C4-2B (cell line): ENCODE measurements around the gene HERC2.
"Not testable (repeated sequence)": the region's sequence is repeated elsewhere in the genome, so short reads cannot be mapped to it uniquely, and the experiment has no call there.

Experiments used
- ZFX ChIP-seq: fragments of 450-650 bp; IDR thresholded peaks from 2 replicates; pipeline ENCODE4 v1.6.1; 2017
- TF ChIP-seq, protein P1 (sequence below): fragments of 450-650 bp; conservative IDR thresholded peaks from 2 replicates; pipeline ENCODE4 v1.5.1; 2017; ENCODE audit warnings: mild to moderate bottlenecking

DNA sequence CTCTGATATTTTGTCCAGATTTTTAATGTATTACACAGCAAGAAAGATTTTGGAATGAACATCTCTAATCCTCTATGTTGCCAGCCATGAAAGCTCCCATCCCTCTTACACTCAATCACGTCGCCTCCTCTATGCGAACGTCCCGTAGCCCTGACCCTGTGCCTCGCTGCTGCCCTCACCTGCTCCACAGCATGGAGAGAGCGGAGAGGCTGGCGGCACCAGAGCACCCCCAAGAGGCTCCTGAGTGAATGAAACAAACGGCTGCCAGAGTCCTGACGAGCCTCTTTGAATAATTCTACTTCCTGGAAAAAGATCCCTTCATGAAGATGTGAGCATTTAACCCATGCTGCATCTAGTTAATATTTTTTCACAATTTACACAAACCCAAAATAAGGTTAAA, 116.3 kb downstream of the HERC2 start:
- TF ChIP-seq, protein P1, sequence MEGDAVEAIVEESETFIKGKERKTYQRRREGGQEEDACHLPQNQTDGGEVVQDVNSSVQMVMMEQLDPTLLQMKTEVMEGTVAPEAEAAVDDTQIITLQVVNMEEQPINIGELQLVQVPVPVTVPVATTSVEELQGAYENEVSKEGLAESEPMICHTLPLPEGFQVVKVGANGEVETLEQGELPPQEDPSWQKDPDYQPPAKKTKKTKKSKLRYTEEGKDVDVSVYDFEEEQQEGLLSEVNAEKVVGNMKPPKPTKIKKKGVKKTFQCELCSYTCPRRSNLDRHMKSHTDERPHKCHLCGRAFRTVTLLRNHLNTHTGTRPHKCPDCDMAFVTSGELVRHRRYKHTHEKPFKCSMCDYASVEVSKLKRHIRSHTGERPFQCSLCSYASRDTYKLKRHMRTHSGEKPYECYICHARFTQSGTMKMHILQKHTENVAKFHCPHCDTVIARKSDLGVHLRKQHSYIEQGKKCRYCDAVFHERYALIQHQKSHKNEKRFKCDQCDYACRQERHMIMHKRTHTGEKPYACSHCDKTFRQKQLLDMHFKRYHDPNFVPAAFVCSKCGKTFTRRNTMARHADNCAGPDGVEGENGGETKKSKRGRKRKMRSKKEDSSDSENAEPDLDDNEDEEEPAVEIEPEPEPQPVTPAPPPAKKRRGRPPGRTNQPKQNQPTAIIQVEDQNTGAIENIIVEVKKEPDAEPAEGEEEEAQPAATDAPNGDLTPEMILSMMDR = not testable (repeated sequence)
- not testable (repeated sequence) for TF ChIP-seq ZFX
